PC-9 (cell line): ENCODE measurements around the gene CRACDL. TPM values are rescaled to one million over a fixed set of nuclear protein-coding genes. Genes with fewer than 3 reads are reported as not detected.

Experiments
- BruUV-seq: library from RNA; stranded (reverse); fragments of 400-500 nt; replicated peaks from 2 replicates; lab custom pipeline; 2021; lab: Mats Ljungman, UMichigan
- CTCF ChIA-PET: fragments of 300-600 bp; sonication (Branson Sonifier 250); formaldehyde crosslinking; loops from one replicate; lab custom pipeline; 2022; ENCODE audit warnings: antibody characterized with exemption; lab: Charles Lee
- POLR2A ChIA-PET: fragments of 300-600 bp; sonication (Branson Sonifier 250); formaldehyde crosslinking; loops from one replicate; lab custom pipeline; 2022; ENCODE audit warnings: antibody characterized with exemption; ENCODE audit not compliant: unreplicated experiment; lab: Charles Lee
- DNase-seq, 2 experiments: peaks; one replicate each; pipeline versions ENCODE4 v3.0.0 to v3.0.0-alpha.2; 2015 to 2022; ENCODE audit warnings: mixed read lengths in 1 of 2
- H2AFZ ChIP-seq: fragments of 200-600 bp; sonication (generic); 2 replicates; pipeline ENCODE4 v1.8.1; 2017; ENCODE audit warnings: antibody characterized with exemption
- H3F3A ChIP-seq: fragments of 200-600 bp; sonication (generic); 2 replicates; pipeline ENCODE4 v1.8.1; 2017; ENCODE audit warnings: antibody characterized with exemption, mild to moderate bottlenecking, low read depth; ENCODE audit not compliant: insufficient read depth
- H3K27ac ChIP-seq: fragments of 200-600 bp; sonication (generic); 2 replicates; pipeline ENCODE4 v1.6.1; 2016; ENCODE audit warnings: mixed run types
- H3K27me3 ChIP-seq: fragments of 200-600 bp; sonication (generic); 2 replicates; pipeline ENCODE4 v1.6.1; 2016; ENCODE audit warnings: low read depth, mixed run types; ENCODE audit not compliant: insufficient read depth
- H3K36me3 ChIP-seq: fragments of 200-600 bp; sonication (generic); 2 replicates; pipeline ENCODE4 v1.6.1; 2016; ENCODE audit warnings: low read depth, mixed run types
- H3K4me1 ChIP-seq: fragments of 200-600 bp; sonication (generic); replicated peaks from 2 replicates; pipeline ENCODE4 v1.6.1; 2016; ENCODE audit warnings: mixed run types; ENCODE audit not compliant: insufficient read depth
- H3K4me2 ChIP-seq: fragments of 200-600 bp; sonication (generic); 2 replicates; pipeline ENCODE4 v1.6.1; 2017; ENCODE audit warnings: mixed run types
- H3K4me3 ChIP-seq: fragments of 200-600 bp; sonication (generic); 2 replicates; pipeline ENCODE4 v1.6.1; 2016; ENCODE audit warnings: mixed run types
- H3K79me2 ChIP-seq: fragments of 200-600 bp; sonication (generic); 2 replicates; pipeline ENCODE4 v1.6.1; 2017; ENCODE audit warnings: low read depth, mixed run types
- H3K9me2 ChIP-seq: fragments of 200-600 bp; sonication (generic); 2 replicates; pipeline ENCODE4 v1.8.1; 2017; ENCODE audit warnings: mild to moderate bottlenecking; ENCODE audit not compliant: insufficient read depth
- H3K9me3 ChIP-seq: fragments of 200-600 bp; sonication (generic); 2 replicates; pipeline ENCODE4 v1.8.1; 2016; ENCODE audit warnings: low read depth; ENCODE audit not compliant: insufficient read depth
- H4K20me1 ChIP-seq: fragments of 200-600 bp; sonication (generic); 2 replicates; pipeline ENCODE4 v1.8.1; 2017; ENCODE audit not compliant: insufficient read depth
- CTCF ChIP-seq: fragments of 200-600 bp; sonication (generic); conservative IDR thresholded peaks from 2 replicates; pipeline ENCODE4 v1.6.1; 2017; ENCODE audit warnings: mixed run types, antibody characterized with exemption, mild to moderate bottlenecking, moderate library complexity
- EZH2 ChIP-seq: fragments of 200-600 bp; sonication (generic); IDR thresholded peaks from 2 replicates; pipeline ENCODE4 v1.8.0; 2017; ENCODE audit warnings: antibody characterized with exemption, low read depth
- intact Hi-C: fragments of 100-400 bp; cut with micrococcal nuclease; formaldehyde crosslinking; loops from one replicate; pipeline ENCODE4 v1.10.0; 2022; ENCODE audit not compliant: unreplicated experiment
- total RNA-seq: library from RNA; stranded (reverse); gene quantifications from 2 replicates; pipeline ENCODE4 v1.2.3, GENCODE V29; 2021

CRACDL gene
- total RNA-seq, 1 experiment from 2014 or later = 33.7 TPM

DNA sequence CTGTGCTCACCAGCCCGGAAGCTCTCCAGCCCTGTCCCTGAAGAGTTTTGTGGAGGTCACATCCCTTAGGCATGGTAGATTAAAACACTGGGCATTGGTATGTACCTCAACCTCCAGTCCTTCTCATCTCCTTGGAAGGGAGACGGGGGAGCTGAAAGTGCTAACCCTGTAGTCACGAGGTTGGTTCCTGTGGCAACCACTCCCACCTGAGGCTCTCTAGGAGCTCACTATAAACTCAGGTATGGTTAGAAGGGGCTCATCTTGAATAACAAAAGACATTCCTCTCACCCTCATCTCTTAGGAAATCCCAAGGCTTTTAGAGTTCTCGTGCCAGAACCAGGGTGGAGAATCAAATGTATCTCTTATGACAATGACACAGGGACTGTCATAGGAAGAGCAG is 162.1 kb downstream of the CRACDL start:
- ChIA-PET CTCF (no interaction called here), POLR2A (no interaction called here)
- TF ChIP-seq EZH2 (no peak), CTCF (no peak)
- no TSS peak for BruUV-seq
- intact Hi-C loops = no loop called here
- no peaks in the 10 kb centered on the region for H3K79me2 ChIP-seq
- H3K9me3 ChIP-seq = no peaks in the 10 kb centered on the region
- H3K9me2 ChIP-seq = no peaks in the 10 kb centered on the region
- H4K20me1 ChIP-seq = no peaks in the 10 kb centered on the region
- no peaks in the 10 kb centered on the region for H3K36me3 ChIP-seq
- no peak overlapping the region for H2AFZ ChIP-seq
- no peak overlapping the region for H3K27ac ChIP-seq
- H3F3A ChIP-seq = peaks cover under 1% of the 10 kb centered on the region; the same call in 1 of the 2 replicates
- H3K4me1 ChIP-seq = peaks cover 4% of the 10 kb centered on the region
- no peaks in the 10 kb centered on the region for H3K27me3 ChIP-seq
- no peak overlapping the region for H3K4me3 ChIP-seq
- no peak for DNase-seq
- no peak overlapping the region for H3K4me2 ChIP-seq

DNA sequence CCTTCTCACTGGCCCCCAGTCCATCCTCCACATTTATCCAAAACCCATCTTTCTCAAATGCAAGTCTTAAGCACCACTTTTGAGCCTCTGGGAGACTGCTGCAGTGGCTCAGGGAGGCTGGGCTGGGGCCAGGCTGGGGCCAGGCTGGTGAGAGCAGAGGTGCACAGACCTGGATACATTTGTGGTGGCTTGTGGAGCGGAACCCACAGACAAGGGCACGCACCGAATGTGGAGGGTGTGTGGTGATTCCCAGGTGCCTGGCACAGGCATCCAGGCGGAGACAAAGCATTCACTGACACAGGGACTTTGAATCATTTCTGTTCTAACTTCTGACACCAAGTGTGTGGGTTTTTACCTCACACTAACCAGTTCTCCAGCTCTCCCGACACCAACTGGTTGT is 162.9 kb downstream of the CRACDL start:
- peaks cover 11% of the 10 kb centered on the region for H3K4me1 ChIP-seq
- ChIA-PET POLR2A (no interaction called here), CTCF (no interaction called here)
- no peaks in the 10 kb centered on the region for H4K20me1 ChIP-seq
- H3K27ac ChIP-seq = no peak overlapping the region
- intact Hi-C loops = no loop called here
- no peaks in the 10 kb centered on the region for H3K27me3 ChIP-seq
- no peak for DNase-seq
- BruUV-seq = no TSS peak
- H3K4me3 ChIP-seq = no peak overlapping the region
- no peaks in the 10 kb centered on the region for H3K9me2 ChIP-seq
- H3F3A ChIP-seq = peaks cover 3% of the 10 kb centered on the region; the same call in 1 of the 2 replicates
- TF ChIP-seq CTCF = no peak
- TF ChIP-seq EZH2 = no peak
- H3K4me2 ChIP-seq = no peak overlapping the region
- H2AFZ ChIP-seq = no peak overlapping the region
- H3K79me2 ChIP-seq = no peaks in the 10 kb centered on the region
- H3K36me3 ChIP-seq = no peaks in the 10 kb centered on the region
- no peaks in the 10 kb centered on the region for H3K9me3 ChIP-seq

GRCh38 chr2:98772536-98772935 is 163.5 kb downstream of the CRACDL start:
- Histone ChIP-seq H3K36me3 (no peaks in the 10 kb centered on the region), H3K9me2 (no peaks in the 10 kb centered on the region), H2AFZ (no peak overlapping the region), H3K4me2 (no peak overlapping the region), H3K9me3 (no peaks in the 10 kb centered on the region), H3K27me3 (no peaks in the 10 kb centered on the region), H3F3A (peaks cover 6% of the 10 kb centered on the region; the same call in 1 of the 2 replicates), H3K4me3 (no peak overlapping the region), H3K79me2 (no peaks in the 10 kb centered on the region), H4K20me1 (no peaks in the 10 kb centered on the region), H3K27ac (no peak overlapping the region), H3K4me1 (peaks cover 15% of the 10 kb centered on the region)
- no TSS peak for BruUV-seq
- DNase-seq = no peak
- intact Hi-C loops = no loop called here
- ChIA-PET CTCF (no interaction called here), POLR2A (no interaction called here)
- TF ChIP-seq CTCF (no peak), EZH2 (no peak)
